Activated CD8-positive, alpha-beta T cell treated with anti-CD3 and anti-CD28 coated beads for 36 hours (primary cell): ENCODE results near the gene TMEM120A. TPM values are rescaled to one million over a fixed set of nuclear protein-coding genes. Genes with fewer than 3 reads are reported as not detected.

Source experiments
- ATAC-seq: fragments of 200-7000 bp; cut with Tn5 transposase; one replicate; pipeline ENCODE4 v1.10.0; 2021; ENCODE audit warnings: mild to moderate bottlenecking, moderate library complexity
- CTCF ChIA-PET: fragments of 350-600 bp; sonication (Branson Sonifier 250); formaldehyde crosslinking; loops from one replicate; lab custom pipeline; 2021; ENCODE audit warnings: antibody characterized with exemption; lab: Charles Lee
- POLR2A ChIA-PET: fragments of 350-600 bp; sonication (Branson Sonifier 250); formaldehyde crosslinking; loops from one replicate; lab custom pipeline; 2021; ENCODE audit warnings: antibody characterized with exemption; lab: Charles Lee
- DNase-seq: peaks from one replicate; pipeline ENCODE4 v3.0.0-alpha.2; 2020
- H3K27ac Mint-ChIP-seq: one replicate; pipeline ENCODE4 v1.8.0; 2021; ENCODE audit warnings: mild to moderate bottlenecking, mixed read lengths
- H3K27me3 Mint-ChIP-seq: one replicate; pipeline ENCODE4 v1.8.0; 2021; ENCODE audit warnings: mixed read lengths
- H3K36me3 Mint-ChIP-seq: one replicate; pipeline ENCODE4 v1.8.0; 2021; ENCODE audit warnings: low read depth, mixed read lengths
- H3K4me1 Mint-ChIP-seq: one replicate; pipeline ENCODE4 v1.8.0; 2021; ENCODE audit warnings: low read depth, mixed read lengths
- H3K4me3 Mint-ChIP-seq: one replicate; pipeline ENCODE4 v1.8.0; 2021; ENCODE audit warnings: mild to moderate bottlenecking, moderate library complexity, mixed read lengths
- H3K9me3 Mint-ChIP-seq: one replicate; pipeline ENCODE4 v1.8.0; 2021; ENCODE audit warnings: mixed read lengths
- intact Hi-C: fragments of 100-400 bp; cut with micrococcal nuclease; formaldehyde crosslinking; loops from one replicate; pipeline ENCODE4 v1.10.0; 2022
- total RNA-seq, 2 experiments: library from RNA; stranded (reverse); gene quantifications; one replicate each; pipeline ENCODE4 v1.2.3, GENCODE V29; 2021
- TF ChIP-seq, protein P1 (sequence below): fragments of 200-600 bp; IDR thresholded peaks from one replicate; pipeline ENCODE4 v1.8.0; 2022; ENCODE audit warnings: antibody characterized with exemption, mild to moderate bottlenecking

TMEM120A gene
- total RNA-seq, 2 experiments from 2014 or later: 12.2 to 12.4 TPM

DNA sequence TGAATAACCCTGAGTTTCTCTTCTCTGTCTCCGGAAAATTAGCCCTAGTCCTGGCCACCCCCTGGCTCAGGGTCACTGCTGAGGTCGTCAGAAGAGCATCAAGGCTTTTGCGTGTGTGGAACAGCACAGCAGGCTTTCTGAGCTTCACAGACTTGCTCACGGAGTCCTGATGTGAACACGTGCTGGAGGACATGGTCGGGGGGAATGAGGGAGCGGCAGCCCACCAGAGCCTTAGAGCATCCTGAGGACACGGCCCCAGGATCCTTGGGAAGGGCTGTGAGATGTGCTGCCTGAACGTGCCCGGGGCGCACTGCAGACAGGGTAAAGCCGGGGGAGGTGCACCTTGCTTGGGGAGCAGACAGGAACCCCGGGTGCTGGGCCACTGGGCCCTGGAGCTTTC, 28.8 kb downstream of the TMEM120A start:
- TF ChIP-seq, protein P1, sequence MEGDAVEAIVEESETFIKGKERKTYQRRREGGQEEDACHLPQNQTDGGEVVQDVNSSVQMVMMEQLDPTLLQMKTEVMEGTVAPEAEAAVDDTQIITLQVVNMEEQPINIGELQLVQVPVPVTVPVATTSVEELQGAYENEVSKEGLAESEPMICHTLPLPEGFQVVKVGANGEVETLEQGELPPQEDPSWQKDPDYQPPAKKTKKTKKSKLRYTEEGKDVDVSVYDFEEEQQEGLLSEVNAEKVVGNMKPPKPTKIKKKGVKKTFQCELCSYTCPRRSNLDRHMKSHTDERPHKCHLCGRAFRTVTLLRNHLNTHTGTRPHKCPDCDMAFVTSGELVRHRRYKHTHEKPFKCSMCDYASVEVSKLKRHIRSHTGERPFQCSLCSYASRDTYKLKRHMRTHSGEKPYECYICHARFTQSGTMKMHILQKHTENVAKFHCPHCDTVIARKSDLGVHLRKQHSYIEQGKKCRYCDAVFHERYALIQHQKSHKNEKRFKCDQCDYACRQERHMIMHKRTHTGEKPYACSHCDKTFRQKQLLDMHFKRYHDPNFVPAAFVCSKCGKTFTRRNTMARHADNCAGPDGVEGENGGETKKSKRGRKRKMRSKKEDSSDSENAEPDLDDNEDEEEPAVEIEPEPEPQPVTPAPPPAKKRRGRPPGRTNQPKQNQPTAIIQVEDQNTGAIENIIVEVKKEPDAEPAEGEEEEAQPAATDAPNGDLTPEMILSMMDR: no peak
- ATAC-seq: no peak
- Mint-ChIP-seq H3K27me3 (no peaks in the 10 kb centered on the region), H3K4me1 (no peaks in the 10 kb centered on the region), H3K36me3 (no peaks in the 10 kb centered on the region), H3K9me3 (no peaks in the 10 kb centered on the region), H3K4me3 (no peak overlapping the region), H3K27ac (no peak overlapping the region)
- intact Hi-C loops: no loop called here
- POLR2A ChIA-PET: no interaction called here
- no peak for DNase-seq
- CTCF ChIA-PET: no interaction called here

DNA sequence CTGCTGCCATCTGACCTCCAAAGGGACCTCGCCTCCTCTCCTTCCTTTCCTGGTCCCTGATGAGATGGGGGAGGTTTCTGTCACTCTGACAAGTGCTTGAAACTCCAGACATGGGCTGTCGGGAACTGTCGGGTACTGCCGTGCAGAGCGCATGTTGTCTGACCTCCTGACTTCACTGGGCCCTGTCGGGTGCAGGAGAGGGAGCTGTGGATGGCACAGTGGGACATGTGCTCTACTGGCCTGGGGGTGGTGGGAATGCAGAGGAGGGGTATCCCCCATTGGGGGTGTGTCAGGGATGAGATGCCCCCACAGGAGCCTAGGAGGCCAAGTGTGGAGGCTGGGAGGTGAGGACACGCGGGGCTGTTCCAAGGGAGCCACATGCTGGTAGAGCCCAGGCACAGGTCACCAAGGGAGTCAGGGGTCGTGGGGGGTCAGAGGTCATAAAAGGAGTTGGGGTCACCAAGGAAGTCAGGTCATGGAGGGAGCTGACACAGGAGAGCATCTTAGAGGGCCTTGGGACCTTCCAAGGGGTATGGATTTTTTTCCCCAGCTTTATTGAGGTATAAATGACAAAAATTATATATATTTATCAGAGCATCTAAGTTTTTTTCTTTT, 30.9 kb downstream of the TMEM120A start:
- ChIA-PET CTCF (interaction anchor here (1.5 kb wide), 1 partner anchor 57 kb away, joined by 5 read pairs; no protein-coding TSS in a partner anchor), POLR2A (no interaction called here)
- H3K4me1 Mint-ChIP-seq: no peaks in the 10 kb centered on the region

DNA sequence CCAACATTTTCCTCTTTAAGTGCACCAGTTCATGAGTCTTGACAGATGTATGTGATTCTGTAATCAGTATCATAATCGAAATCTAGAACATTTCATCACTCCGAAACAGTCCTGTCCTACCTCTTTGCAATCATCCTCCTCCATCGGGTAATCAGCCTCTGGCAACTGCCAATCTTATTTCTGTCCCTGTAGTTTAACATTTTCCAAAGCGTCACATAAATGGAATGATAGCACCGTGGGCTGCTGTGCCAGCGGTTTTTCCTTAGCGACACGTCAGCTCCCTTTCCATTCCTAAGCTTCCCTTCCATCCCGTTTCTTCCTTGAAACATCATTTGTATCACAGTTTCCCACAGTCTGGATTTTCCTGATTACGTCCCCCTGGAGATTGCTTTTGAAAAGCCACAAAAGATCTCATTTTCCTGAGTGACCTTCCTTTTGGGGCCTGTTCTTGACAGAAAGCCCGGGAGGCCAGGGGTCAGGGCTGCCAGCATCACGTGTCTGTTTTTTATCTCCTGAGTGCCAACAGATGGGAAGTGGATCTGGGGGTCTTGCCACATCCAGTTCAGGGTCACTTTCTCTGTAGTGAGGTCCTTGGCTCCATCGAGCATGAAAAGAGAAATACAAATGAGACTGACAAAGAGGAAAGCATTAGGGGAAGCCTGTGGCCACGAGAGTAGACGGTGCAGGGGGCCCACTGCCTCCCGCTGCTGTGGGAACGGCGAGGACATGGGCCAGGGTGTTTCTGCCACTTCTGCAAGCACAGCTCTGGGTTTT, 31.6 kb downstream of the TMEM120A start:
- CTCF ChIA-PET: no interaction called here
- TF ChIP-seq, protein P1: no peak
- no peak overlapping the region for H3K4me3 Mint-ChIP-seq
- H3K27ac Mint-ChIP-seq: no peak overlapping the region
- intact Hi-C loops: no loop called here
- POLR2A ChIA-PET: no interaction called here
- no peaks in the 10 kb centered on the region for H3K27me3 Mint-ChIP-seq
- H3K4me1 Mint-ChIP-seq: no peaks in the 10 kb centered on the region
- H3K36me3 Mint-ChIP-seq: peaks cover 1% of the 10 kb centered on the region
- DNase-seq (no peak), ATAC-seq (no peak)
- no peaks in the 10 kb centered on the region for H3K9me3 Mint-ChIP-seq

More for the DNA sequence above, 30.9 kb downstream of the TMEM120A start:
- TF ChIP-seq, protein P1: no peak
- no peak overlapping the region for H3K4me3 Mint-ChIP-seq
- no peaks in the 10 kb centered on the region for H3K9me3 Mint-ChIP-seq
- intact Hi-C loops: no loop called here
- ATAC-seq: no peak
- no peak overlapping the region for H3K27ac Mint-ChIP-seq
- no peaks in the 10 kb centered on the region for H3K36me3 Mint-ChIP-seq
- no peaks in the 10 kb centered on the region for H3K27me3 Mint-ChIP-seq
- DNase-seq: no peak

DNA sequence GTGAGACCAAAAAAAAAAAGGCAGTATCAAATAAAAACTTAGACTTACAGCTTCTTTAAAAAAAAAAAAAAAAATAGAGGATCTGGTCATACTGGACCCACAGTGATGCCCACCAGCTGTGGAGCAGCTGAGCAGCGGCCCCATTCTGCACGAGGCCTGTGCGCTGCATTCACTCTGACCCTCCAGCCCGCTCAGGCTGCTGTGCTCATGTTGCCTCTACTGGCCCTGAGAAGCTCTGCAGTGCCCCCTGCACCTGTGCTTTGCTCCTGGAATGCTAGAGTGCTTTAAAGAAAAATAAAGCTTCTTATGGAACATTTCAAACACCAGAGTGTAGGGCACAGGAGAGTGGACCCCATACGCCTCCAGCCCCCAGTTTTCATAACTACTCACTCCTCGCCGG, 33.2 kb downstream of the TMEM120A start:
- H3K27ac Mint-ChIP-seq: no peak overlapping the region
- H3K4me1 Mint-ChIP-seq: no peaks in the 10 kb centered on the region
- ChIA-PET CTCF (no interaction called here), POLR2A (no interaction called here)
- no peaks in the 10 kb centered on the region for H3K27me3 Mint-ChIP-seq
- no peaks in the 10 kb centered on the region for H3K9me3 Mint-ChIP-seq
- no peak for DNase-seq
- TF ChIP-seq, protein P1: no peak
- no peak for ATAC-seq
- peaks cover 5% of the 10 kb centered on the region for H3K36me3 Mint-ChIP-seq
- intact Hi-C loops: no loop called here
- no peak overlapping the region for H3K4me3 Mint-ChIP-seq

DNA sequence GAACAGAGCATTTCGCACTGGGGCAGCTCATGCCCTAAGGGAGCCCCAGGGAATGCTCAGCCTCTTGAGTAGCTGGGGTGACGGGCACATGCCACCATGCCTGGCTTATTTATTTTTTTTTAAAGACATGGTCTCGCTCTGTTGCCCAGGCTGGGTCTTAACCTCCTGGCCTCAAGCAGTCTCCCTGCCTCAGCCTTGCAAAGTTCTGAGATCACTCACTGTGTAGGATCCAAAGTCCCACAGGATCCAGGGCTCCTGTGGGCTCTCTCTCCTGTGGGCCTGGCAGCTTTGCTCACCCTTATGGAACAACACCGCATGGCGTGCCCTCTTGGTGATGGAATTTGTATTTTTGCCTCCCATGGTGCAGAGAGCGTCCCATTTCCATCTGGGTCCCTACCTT, 34.0 kb downstream of the TMEM120A start:
- ATAC-seq (no peak), DNase-seq (no peak)
- ChIA-PET POLR2A (no interaction called here), CTCF (no interaction called here)
- H3K27me3 Mint-ChIP-seq: no peaks in the 10 kb centered on the region
- TF ChIP-seq, protein P1: no peak
- peaks cover 9% of the 10 kb centered on the region for H3K36me3 Mint-ChIP-seq
- H3K27ac Mint-ChIP-seq: no peak overlapping the region
- no peaks in the 10 kb centered on the region for H3K9me3 Mint-ChIP-seq
- H3K4me3 Mint-ChIP-seq: no peak overlapping the region
- H3K4me1 Mint-ChIP-seq: no peaks in the 10 kb centered on the region
- intact Hi-C loops: no loop called here
